ENCODE data around the gene ANKRD13C.

ANKRD13C gene

GRCh38 chr1:70295749-70296148, 58.8 kb downstream of the ANKRD13C start:
- DNase-seq (ENCODE audit: low spot score), result no peak

DNA sequence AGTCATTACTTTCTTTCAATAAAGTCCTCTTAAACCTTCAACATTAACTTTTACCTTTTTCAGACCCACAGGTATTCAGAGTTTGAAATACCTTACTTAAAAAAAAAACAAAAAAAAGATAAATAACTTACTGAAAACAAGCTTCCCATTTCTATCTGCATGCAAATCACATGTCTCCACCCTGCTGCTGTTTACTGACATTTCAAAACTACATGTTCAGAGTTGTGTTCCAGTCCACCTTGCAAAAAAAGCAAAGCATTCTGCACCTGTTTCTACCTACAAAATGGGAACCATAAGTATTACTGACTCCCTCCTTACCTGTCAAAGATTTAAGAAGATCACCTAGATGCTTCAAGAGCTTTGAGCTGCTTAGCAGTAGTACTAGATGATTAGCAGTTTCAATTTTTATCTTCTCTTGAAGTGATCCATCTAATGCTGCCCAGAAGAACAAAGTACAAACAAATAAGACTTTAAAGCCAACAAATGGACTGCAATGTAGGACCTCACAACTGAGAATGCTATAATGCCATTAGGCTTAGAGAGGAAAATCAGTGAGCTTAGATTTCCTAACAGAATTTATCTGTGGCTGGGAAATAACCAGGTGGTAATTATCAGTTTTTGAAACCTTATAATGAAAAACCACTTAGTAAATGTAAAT, 61.2 kb downstream of the ANKRD13C start:
- DNase-seq (ENCODE audit: low spot score), result no peak

DNA sequence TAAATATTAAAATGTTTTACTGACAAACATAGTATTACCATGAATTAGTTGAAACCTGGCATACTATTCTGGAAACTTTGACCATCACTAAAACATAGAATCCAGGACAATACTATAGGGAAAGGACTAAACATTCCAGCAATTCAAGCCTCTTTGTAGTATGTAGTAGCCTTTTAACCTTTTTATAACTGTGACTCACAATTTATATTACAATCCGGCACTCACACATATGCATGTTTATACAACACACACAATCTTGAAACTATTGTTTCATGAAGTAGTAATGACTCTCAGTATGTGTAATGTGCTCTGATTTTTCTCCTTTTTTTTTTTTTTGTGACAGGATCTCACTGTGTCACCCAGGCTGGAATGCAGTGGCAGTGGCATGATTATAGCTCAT, 64.3 kb downstream of the ANKRD13C start:
- no peak for DNase-seq (ENCODE audit: low spot score)

- DNase-seq (ENCODE audit: low spot score), result no peak
Observed at GRCh38 chr1:70288166-70288565, 66.4 kb downstream of the ANKRD13C start.

DNA sequence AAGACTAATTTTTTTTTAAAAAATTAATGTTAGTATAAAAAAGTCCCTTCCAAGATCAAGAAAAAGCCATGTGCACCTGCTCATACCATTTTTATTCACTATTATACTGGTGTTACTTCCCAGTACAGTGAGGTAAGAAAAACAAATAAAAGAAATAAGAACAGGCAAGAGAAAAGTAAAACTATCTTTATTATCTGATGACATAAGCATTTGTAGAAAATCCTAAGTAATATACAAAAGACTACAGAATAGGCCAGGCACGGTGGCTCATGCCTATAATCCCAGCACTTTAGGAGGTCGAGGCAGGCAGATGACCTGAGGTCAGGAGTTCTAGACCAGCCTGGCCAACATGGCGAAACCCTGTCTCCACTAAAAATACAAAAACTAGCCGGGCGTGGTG, 68.1 kb downstream of the ANKRD13C start:
- DNase-seq (ENCODE audit: low spot score), result no peak

- DNase-seq (ENCODE audit: low spot score), result no peak
Observed at GRCh38 chr1:70284366-70284765, 70.2 kb downstream of the ANKRD13C start.

DNA sequence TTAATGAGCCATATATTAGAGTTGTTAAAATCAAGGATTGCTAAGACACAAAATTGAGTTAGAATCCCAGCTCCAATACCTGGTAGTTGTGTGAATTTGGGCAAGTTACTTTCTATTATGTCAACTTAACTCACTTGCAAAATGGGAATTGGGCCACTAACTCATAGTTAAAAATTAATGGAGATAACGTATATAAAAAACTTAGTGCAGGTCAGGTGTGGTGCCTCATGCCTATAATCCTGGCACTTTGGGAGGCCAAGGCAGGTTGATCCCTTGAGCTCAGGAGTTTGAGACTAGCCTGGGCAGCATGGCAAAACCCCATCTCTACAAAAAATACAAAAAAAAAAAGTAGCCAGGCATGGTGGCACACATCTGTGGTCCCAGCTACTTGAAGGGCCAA, 75.8 kb downstream of the ANKRD13C start:
- DNase-seq (ENCODE audit: low spot score), result no peak

DNA sequence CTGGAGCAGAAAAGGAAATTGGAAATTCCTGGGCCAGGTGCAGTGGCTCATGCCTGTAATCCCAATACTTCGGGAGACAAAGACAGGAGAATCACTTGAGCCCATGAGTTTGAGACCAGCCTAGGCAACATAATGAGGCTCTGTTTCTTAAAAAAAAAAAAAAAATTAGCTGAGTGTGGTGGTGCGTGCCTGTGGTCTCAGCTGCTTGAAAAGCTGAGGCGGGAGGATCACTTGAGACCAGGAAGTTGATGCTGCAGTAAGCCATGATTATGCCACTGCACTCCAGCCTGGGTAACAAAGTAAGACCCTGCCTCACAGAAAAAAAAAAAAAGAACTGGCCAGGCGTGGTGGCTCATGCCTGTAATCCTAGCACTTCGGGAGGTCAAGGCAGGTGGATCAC, 76.6 kb downstream of the ANKRD13C start:
- no peak for DNase-seq (ENCODE audit: low spot score)

- no peak for DNase-seq (ENCODE audit: low spot score)
Observed at GRCh38 chr1:70265946-70266345, 88.6 kb downstream of the ANKRD13C start.

GRCh38 chr1:70264839-70265238, 89.7 kb downstream of the ANKRD13C start:
- no peak for DNase-seq (ENCODE audit: low spot score)

DNA sequence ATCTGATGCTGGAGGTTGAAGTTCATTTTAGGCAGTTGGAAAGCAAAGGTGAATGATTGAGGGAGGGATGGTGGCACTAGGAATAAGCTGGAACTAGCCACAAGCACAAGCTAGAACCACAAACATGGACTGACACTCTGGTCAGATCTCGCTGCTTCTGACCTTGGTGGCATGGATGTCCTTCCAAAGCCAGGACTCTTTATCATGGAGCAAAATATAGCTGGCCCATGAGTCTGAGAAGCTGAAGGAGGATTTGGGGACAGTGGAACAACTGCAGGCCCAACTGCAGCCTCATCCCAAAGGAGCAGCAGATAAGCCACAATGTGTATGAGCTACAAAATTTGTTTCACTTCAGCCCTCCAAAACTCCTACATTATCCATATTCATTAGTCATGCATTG, 97.9 kb downstream of the ANKRD13C start:
- no peak for DNase-seq (ENCODE audit: low spot score)

GRCh38 chr1:70248729-70249128, 105.8 kb downstream of the ANKRD13C start:
- no peak for DNase-seq (ENCODE audit: low spot score)

DNA sequence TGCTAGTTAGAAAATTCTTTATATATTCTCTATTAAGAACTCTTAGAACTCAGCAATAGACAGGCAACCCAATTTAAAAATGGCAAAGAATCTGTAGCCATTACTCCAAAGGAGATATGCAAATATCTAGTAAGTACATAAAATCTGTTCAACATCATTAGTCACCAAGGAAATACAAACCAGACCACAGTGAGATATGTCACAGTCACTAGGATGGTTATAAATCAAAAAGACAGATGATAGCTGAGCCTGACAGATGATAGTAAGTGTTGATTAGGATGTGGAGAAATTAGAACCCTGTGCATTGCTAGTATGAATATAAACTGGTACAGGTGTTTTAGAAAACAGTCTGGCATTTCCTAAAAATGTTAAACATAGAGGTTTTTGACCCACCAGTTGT, 106.8 kb downstream of the ANKRD13C start:
- DNase-seq (ENCODE audit: low spot score), result no peak

- DNase-seq (ENCODE audit: low spot score), result no peak
Observed at GRCh38 chr1:70247122-70247521, 107.4 kb downstream of the ANKRD13C start.

GRCh38 chr1:70239940-70240339, 114.6 kb downstream of the ANKRD13C start:
- no peak for DNase-seq (ENCODE audit: low spot score)

DNA sequence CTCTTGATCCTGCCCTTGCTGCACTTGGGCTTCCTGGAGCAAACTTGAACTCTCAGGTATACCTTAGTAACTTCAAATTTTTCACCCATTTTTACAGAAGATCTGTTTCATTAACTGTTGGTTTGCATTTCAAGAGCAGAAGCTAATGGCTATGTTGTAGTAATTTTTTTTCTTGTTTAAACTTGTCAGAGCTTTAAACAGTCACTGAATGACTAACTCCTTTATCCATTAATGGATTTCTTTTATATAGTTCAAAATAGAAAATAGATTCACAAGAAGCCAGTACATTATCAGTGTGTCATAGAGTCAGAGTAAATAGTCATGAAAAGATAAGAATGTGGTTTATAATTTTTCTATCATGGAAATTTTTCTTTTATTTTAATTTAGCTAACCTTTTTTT, 119.8 kb downstream of the ANKRD13C start:
- no peak for DNase-seq (ENCODE audit: low spot score)

- DNase-seq (ENCODE audit: low spot score), result no peak
Observed at GRCh38 chr1:70231475-70231874, 123.0 kb downstream of the ANKRD13C start.

GRCh38 chr1:70228670-70229069, 125.9 kb downstream of the ANKRD13C start:
- DNase-seq (ENCODE audit: low spot score), result no peak

DNA sequence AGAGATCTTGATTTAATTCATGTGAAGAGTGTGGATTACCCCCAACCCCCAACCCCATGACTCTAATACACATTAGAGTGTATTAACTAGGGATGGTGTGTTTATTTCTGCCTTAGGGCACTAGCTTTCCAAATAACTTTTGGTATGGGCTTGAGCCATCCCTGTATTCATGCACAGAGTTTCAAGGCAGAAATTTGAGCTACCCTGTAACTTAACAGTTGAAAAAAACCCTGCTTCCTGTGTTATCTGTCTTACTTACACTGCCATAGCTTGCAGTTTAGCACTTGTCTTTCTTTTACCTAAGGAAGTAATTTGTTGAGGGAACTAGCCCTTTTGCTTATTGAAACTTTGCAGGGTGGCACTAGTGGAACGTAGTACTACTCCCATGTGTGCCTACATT, 127.1 kb downstream of the ANKRD13C start:
- no peak for DNase-seq (ENCODE audit: low spot score)

GRCh38 chr1:70224954-70225353, 129.6 kb downstream of the ANKRD13C start:
- DNase-seq (ENCODE audit: low spot score), result no peak

GRCh38 chr1:70222716-70223235, 131.7 kb downstream of the ANKRD13C start:
- DNase-seq (ENCODE audit: low spot score), result no peak

- DNase-seq (ENCODE audit: low spot score), result peak; percentile 94
Observed at GRCh38 chr1:70221238-70222121, 133.0 kb downstream of the ANKRD13C start, which contains the start of gene SRSF11. TSS of gene SRSF11 (plus strand) at chr1:70221380. CDS start at chr1:70221637, 257 bp downstream.
